ENCODE results near the gene DYNLT1.
"Not testable (repeated sequence)": the region's sequence is repeated elsewhere in the genome, so short reads cannot be mapped to it uniquely, and the experiment has no call there.

- not testable (repeated sequence) for TF ChIP-seq CTCF (conservative IDR thresholded peaks at IDR 0.05; ENCODE audit: low read depth, low read length); EZH2 (IDR thresholded peaks at IDR 0.05; ENCODE audit: low read length, unreplicated experiment)
These were observed 27.6 kb upstream of the DYNLT1 start for GRCh38 chr6:158672119-158672518.

All from PC-3 (cell line).